HG02970 (cell line): Measurements from ENCODE around the gene CD83.

Experiments
- ATAC-seq: cut with Tn5 transposase; IDR thresholded peaks from one replicate; pipeline ENCODE4 v1.9.1; 2021; ENCODE audit warnings: mild to moderate bottlenecking, moderate library complexity, moderate number of reproducible peaks; ENCODE audit not compliant: unreplicated experiment, low FRiP score

The CD83 gene

GRCh38 chr6:14091339-14091978, 26.1 kb upstream of the CD83 start:
- ATAC-seq: no peak

GRCh38 chr6:14092316-14092715, 25.3 kb upstream of the CD83 start:
- no peak for ATAC-seq

GRCh38 chr6:14092838-14093789, 24.5 kb upstream of the CD83 start:
- no peak for ATAC-seq

DNA sequence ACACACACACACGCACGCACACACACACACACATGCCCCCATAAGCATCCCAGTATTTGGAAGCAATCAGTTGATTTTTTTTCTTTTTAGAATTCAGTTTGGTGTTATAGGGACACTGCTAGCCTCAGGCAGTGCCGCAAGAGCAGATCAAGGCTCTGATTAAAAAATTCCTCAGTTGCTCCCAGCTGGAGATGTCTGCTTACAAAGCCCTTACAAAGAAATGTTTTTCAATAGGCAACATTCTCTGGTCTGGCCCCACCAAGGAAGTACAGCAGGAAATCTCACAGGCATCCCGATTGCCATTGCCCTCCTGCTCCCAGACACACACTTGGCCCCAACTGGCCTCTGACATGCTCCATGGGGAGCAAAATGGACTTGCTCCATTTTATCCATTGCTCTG, 22.9 kb upstream of the CD83 start:
- ATAC-seq: no peak

- ATAC-seq: no peak
Observed at GRCh38 chr6:14095437-14095836, 22.1 kb upstream of the CD83 start.

DNA sequence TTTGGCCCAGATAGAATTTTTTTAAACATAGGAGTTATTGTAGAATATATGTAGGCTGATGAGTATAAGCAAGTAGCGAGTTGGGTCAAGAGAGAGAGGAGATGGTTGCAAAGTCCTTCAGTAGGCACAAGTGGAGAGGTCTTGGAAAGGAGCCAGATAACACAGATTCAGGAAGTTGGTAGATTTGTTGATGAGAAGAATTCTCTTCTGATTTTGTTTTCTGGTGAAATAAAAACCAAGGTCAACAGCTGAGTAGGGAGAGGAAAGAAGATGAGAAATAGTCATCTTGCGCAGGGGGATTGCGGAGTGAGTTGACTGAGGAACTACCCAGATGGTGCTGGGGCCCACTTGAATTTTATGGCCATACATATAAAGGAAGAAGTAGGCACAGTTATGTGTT, 17.4 kb upstream of the CD83 start:
- no peak for ATAC-seq

GRCh38 chr6:14100966-14101365, 16.6 kb upstream of the CD83 start:
- ATAC-seq: no peak

DNA sequence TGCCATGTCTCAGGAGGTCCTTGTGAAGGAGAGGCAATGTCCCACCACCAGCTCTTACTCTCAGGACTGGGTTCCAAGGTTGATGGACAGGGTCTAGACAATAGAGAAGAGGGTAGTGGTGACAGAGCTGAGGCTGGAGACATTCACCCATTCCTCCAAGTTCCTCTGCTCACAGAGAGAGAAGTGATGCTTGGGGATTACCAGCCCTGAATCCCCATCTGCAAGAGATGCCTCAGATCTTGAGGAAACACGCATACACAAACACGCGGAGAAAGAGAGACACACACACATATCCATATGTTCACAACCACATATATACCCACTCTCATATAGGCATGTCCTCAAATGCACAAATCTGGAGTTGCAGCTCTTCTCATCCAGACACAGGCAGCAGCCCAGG, 15.2 kb upstream of the CD83 start:
- ATAC-seq: no peak

DNA sequence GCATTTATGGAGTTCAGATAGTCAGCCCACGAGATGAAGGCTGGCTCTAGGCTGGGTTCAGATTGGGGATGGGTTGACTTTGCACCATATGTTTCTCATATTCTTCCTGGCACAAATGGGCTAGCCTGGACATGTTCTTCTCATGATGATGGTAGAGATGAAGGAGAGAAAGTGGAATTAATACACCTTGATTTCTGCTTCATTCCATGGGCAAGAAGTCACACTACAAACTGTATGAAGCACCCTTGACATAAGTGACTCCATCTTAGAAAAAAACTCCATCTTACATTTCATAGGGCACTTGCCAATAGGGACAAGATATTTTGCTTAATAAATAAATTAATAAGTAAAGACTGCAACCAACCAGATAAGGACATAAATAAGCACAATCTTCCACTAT, 12.0 kb upstream of the CD83 start:
- no peak for ATAC-seq

DNA sequence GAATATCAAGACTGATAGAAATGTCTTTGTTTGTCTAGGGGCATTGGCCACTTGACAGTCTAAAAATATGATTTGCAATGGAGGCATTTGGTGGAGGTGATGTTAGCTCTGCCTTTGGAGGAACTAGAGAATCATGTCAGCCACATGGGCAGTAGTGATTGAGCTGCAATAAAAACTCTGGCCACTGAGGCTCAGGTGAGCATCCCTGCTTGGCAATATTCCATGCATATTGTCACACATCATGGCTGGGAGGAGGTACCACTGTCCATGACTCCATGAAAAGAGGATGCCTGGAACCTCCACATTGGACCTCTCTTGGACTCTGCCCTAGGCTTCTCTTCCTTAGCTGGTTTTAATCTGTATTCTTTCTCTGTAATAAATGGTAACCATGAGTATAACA, 10.6 kb upstream of the CD83 start:
- ATAC-seq: no peak

GRCh38 chr6:14107711-14108494, 9.7 kb upstream of the CD83 start:
- ATAC-seq: no peak

DNA sequence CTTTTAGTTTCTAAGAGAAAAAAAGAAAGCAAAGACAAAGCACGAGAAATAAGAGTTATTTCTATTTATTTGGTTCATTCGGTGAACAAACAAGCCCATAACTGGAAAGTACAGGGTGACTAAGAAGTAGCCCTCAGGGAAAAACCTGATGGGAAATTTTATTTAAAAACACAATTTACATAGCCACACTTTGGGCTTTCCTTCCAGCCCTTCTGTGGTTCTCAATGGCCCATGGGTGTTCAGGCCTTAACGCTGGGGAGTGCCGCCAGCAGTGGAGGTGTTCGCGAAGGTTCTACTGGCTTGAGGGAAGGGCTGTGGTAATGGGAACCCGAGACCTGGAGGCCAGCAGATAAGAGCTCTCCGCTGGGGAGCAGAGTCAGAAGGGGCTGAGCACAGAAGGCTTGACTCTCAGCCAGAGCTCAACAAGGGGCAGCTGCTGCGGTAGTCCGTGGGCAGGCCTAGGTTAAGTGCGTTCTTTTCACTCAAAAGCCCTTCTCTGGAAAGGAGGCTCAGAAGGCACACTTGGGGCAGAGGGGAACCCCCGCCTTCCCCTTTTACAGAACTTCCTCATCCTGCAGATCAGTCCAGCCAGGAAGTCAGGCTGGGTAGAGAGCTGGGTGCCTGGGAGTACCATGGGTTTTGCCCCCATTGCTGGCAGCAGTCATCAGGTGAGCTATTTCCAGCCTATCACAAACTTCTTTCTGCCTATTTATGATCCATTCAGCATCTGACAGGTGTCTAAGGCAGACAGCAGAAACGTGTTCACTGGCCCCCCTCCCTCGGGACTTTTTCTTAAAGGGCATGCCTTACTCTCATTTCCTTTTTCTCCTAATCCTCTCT, 8.8 kb upstream of the CD83 start:
- peak; percentile 76 for ATAC-seq

GRCh38 chr6:14109411-14109826, 8.2 kb upstream of the CD83 start:
- ATAC-seq: peak; percentile 11

- ATAC-seq: peak; percentile 49
Observed at GRCh38 chr6:14110001-14110818, 7.4 kb upstream of the CD83 start.

DNA sequence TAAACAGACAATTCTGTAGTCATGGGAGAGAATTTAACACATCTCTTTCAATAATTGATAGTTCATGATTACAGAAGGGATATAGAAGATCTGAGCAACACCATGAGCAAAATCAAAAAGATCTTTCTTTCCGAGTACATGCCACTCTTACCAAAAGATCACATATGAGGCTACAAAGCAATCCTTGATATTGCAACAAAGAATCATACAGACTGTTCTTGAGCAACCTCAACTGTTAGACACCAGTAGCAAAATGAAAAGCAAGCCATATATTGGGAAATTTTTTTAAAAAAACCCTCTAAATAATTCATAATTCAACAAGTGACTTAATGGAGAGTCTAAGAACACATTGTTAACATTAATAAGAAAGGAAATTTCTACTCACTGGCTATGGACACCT, 3.6 kb upstream of the CD83 start:
- no peak for ATAC-seq

DNA sequence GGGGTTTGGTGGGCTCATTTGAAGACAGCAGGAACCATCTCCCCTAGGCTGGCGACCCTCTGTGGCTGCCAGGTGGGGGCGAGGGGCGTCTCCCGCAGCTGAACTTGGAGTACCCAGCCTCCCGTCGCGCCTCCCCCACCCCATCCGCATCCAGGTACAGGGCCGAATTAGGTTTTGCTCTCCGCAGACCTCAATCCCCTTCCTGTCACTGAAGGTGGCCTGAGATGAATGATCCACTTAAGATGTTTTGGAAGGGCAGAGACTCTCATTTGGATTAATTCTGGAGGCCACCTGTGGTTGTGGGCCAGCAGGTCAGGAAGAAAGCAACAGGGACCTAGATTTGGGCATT, 493 bp downstream of the CD83 start:
- peak; percentile 16 for ATAC-seq

DNA sequence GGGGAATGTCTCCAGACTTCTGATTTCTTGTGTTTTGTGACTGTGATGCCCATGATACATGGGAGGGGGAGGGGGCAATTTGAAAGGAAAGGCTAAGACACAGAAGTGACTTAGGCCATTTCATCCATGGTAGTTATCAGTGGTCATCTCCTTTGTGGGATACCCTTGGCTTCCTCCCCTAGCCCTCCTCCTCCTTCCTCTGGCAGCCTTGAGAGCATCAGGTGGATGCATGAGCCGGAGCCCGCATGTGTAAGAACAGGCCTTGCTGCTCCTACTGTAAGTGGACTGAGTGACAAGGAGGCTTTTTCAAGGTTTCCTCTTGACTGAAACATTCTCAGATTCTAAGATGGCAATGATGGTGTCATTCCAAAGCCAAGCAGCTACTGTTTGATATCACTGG, 874 bp downstream of the CD83 start:
- no peak for ATAC-seq

DNA sequence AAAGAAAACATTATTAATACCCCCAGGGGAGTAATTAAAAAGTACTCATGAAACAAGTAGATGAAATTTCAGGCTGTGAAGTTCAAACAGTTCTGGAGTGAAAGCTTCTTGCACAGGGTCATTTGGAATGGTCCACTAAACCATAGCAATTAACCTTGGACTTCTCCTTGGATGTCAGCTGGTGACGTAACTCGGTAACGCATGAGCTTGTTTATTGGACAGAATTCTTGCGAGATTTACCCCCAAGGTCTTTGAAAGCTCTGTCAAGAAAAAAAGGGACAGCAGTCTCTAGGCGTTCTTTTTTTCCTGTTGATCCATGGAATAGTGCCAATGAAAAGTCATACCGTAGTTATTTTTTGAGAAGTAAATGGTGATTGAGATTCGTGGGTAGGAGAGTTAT, 2.2 kb downstream of the CD83 start:
- no peak for ATAC-seq

- no peak for ATAC-seq
Observed at GRCh38 chr6:14120546-14120945, 3.0 kb downstream of the CD83 start.
